ENCODE results near the gene GRB2.
"Not testable (repeated sequence)": the region's sequence is repeated elsewhere in the genome, so short reads cannot be mapped to it uniquely, and the experiment has no call there.

The GRB2 gene

DNA sequence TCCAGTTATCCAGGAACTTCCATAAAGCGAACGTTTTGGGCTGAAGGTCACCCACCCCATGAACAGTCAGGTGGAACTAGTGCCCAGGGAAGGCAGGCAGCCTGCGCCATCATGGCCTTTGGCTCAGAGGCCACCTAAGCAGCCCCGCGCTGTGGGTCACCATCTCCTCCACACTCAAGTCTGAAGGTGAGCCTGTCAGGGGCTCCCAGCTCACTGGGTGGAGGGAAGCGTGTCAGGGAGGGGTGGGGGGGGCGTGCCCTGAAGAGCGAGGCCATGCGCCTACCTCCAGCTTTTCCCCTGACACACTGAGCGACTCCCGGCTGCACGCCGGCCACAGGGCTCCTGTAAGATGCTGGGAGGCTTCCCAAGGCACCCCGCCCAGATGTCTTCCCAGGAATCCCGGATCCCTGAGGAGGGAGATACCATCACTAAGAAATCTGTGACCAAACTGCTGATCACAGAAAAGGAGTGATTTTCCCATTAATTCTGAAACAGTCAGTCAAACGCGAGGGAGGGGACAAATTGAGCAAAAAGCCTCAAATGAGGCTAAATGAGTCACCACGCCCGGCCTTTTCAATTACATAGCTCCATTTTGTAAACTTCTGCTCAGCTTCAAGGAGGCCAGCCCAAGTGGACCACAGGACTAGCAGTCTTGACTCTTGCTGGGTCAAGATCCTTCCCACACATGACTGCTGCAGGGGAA is 89.8 kb downstream of the GRB2 start:
- DNase-seq: no peak

DNA sequence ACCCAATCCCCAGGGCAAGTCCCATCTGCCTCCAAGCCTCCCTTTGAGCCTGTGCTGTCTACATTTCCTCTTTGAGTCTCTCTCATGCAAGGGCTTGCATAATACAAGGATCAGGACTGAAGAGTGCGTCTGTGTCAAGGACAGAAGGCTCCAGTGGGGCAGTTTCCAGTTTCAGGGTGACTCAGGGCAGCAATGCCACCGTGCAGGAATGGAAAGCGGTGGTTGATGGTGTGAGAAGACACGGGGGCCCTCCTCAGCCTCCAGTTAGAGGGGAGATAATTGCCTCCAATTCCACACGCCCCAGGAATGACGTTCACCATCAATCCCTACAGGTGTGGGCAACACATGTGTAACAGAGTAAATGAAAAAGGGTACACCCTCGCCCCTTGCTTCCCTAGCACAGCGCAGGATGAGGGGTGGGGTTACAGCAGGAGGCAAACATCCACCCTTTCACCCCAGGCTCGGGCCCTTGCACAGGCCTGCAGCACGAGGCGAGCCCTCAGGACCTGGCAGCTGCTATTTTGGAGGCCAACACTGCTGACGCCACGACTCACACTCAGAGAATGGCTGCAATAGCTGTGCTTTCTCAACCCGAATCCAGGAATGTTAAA is 91.4 kb downstream of the GRB2 start:
- no peak for DNase-seq

DNA sequence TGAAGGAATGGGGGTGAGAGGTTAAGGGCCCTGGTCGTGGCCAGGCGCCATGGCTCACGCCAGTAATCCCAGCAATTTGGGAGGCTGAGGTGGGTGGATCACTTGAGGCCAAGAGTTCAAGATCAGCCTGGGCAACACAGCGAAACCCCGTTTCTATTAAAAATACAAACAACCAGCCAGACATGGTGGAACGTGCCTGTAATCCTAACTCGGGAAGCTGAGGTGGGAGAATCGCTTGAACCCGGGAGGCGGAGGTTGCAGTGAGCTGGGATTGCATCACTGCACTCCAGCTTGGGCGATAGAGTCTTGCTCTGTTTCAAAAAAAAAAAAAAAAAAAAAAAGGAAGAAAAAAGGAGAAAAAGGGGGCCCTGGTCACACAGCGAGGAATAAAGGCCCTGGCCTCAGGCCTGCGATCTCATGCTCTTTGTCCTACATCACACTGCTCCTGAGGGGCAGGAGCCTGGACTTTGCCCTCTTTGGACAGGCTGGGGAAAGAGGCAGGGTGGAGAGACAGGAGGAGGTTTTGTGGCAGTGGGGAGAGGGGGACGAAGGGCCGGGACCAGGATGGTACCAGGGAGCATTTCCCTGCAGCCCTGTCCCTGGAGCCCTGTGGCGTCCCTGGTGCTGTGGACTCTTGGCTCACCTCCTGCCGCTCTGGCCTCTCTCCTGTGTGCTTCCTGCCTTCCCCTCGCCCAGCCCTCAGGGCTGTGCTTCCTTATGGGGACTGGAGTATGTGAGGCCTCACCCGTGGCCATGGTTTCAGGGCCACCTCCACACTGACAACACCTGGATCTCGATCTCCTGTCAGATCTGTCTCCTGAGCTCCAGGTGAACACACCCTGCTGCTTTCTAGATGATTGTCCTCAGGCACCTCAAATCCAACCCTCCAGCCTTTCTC is 96.5 kb downstream of the GRB2 start:
- no peak for DNase-seq

DNA sequence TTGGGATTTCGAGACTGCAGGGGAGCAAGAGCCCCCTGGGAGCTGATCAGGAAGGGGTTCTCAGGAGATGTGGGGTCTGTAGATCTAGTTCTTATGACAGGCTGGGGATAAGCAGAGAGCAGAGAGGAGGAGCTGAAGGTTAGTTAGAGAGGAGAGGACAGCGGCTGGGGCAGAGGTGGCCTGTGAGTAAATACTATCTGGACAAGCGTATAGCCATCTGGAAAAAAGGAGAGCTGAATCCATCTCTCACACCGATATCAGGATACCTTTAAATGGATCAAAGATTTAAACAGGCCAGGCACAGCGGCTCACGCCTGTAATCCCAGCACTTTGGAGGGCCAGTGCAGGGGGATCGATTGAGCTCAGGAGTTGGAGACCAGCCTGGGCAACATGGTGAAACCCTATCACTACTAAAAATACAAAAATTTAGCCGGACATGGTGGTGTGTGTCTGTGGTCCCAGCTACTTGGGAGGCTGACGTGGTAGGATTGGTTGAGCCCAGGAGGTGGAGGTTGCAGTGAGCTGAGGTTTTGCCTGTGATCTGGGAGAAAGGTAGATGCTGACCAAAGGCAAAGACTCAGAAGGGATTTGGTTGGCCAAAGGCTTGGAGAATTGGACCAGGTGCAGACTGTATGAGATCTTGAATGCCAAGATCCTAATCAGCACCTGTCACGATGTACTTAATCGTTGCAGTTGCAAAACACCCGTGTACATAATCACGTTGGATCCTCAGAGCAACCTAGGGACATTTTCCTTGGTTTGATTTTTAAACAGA is 97.3 kb downstream of the GRB2 start:
- no peak for DNase-seq

DNA sequence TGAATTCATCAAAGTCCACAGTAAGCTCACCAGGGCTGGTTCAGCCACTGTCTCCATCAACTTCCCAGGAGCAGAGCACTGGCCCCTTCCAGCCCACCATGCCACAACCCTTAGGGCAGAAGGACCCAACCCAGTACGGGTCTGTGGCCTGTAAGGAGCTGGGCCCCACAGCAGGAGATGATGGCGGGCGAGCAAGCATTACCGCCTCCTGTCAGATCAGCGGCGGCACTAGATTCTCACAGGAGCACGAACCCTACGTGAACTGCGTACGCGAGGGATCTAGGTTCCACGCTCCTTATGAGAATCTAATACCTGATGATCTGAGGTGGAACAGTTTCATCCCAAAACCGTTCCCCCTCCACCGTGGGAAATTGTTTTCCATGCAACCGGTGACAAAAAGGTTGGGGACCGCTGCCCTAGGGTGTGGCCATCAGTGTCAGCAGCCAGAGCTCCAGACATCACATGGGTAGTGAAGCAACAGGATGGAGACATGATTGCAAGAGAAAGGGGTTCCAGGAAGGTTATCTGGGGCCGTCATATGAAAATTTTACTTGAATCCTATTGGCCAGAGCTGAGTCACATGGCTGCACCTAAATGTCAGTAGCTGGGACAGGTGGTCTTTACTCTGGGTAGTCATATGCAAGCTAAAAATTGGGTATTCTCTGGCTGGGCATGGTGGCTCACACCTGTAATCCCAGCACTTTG is 103.8 kb downstream of the GRB2 start:
- no peak for DNase-seq

DNA sequence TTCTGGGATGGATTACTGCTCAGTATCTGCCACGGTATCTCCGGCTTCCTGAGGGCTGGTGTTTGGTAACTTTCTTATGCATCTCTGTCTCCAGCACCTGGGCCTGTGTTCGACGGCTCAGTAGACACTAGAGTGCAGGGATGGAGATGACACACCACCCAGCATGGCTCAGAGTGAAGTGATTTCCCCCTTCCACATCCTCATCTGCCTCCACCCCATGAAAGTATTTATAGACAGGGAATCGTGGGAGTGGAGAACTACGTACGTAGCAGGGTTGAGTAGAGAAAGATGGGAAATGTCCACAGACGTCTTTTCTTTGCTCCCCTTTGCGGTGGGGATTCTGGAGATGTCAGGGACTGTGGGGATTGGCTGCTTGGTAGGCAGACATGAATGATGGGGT is 104.4 kb downstream of the GRB2 start:
- no peak for DNase-seq

DNA sequence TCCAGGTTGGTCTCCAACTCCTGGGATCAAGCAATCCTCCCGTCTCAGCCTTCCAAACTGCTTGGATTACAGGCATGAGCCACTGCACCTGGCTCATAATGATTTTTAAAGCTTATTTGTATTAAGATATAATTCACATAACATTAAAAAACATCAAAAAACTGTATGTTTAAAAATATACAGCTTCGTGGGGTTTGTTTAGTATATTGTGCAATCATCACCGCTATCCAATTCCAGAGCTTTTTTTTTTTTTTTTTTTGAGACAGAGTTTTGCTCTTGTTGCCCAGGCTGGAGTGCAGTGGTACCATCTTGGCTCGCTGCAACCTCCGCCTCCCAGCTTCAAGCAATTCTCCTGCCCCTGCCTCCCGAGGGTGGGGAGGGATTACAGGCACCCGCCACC is 105.2 kb downstream of the GRB2 start:
- no peak for DNase-seq

DNA sequence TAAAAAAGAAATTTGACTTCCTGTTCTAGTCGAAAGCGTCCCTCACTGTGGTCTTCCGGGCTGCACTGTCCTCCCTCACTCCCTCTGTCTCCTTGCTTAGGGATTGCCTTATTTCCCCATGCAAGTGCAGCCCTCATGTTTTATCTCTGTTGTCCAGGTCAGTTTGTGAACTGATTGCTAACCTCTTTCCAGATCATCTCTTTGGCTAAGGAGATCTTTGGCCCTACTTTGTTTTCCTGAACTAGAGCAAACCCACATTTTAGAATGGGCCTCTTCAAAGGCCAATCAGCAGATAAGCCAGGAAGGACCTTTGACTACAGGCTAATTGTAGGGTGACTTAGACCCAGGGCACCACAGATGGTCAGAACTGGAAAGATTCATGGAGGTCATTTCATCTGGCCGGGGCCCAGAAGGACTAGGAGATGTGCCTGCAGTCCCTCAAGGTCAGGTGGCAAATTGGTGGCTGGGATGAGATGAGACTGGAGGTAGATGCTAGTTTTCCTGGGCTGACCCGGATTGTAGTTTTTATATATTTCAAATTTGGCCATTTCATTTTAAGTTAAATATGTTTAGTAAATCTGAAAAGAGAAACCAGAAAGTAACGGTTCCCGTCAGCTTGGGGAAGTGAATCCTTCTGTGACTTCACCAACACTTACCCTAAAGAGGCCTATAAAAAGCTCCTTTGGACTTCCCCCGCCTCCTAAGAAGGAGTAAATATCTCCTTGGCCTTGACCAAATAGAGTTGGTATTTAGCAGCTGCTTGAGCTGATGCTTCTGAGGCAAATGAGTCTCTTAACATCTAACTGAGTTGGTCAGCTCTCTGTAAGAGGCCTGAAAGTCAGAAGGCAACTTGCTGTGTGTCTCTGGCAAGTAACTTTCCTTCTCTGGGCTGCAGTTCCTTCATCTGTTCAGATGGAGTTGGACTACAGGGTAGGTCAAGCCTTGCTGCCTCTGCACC is 110.0 kb downstream of the GRB2 start:
- DNase-seq: no peak

DNA sequence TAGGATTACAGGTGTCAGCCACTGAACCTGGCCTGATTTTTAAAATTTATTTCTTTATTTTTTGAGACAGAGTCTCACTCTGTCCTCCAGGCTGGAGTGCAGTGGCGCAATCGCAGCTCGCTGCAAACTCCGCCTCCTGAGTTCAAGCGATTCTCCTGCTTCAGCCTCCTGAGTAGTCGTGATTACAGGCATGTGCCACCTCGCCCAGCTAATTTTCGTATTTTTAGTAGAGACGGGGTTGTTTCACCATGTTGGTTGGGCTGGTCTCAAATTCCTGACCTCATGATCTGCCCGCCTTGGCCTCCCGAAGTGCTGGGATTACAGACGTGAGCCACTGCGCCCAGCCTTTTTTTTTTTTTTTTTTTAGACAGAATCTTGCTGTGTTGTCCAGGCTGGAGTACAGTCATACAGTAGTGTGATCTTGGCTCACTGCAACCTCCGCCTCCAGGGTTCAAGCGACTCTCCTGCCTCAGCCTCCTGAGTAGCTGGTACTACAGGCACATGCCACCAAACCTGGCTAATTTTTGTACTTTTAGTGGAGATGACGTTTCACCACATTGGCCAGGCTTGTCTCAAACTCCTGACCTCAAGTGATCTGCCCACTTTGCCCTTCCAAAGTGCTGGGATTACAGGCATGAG is 112.5 kb downstream of the GRB2 start:
- not testable (repeated sequence) for DNase-seq

DNA sequence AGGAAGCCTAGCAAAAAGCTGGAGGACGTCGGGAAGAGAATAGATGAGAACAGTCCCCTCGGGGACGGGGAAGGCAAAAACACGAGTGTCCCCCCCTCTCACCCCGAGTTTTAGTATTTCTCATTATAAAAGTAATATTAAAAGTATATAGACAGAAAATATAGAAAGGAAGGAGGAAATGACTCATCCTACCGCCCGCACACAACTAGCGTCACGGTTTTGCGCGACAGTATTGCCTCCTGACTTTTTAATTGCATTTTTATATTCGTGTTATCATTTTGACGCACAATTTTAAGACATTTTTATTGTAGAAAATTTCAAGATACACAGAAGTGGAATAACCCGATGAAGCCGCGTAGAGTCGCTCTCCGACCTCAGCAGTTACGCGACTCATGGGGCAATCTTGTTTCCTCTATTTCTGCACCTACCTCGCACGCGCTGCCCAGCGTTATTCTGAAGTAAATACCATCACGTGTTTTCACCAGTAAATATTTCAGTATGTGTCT is 115.6 kb downstream of the GRB2 start:
- peak; percentile 68 for DNase-seq

DNA sequence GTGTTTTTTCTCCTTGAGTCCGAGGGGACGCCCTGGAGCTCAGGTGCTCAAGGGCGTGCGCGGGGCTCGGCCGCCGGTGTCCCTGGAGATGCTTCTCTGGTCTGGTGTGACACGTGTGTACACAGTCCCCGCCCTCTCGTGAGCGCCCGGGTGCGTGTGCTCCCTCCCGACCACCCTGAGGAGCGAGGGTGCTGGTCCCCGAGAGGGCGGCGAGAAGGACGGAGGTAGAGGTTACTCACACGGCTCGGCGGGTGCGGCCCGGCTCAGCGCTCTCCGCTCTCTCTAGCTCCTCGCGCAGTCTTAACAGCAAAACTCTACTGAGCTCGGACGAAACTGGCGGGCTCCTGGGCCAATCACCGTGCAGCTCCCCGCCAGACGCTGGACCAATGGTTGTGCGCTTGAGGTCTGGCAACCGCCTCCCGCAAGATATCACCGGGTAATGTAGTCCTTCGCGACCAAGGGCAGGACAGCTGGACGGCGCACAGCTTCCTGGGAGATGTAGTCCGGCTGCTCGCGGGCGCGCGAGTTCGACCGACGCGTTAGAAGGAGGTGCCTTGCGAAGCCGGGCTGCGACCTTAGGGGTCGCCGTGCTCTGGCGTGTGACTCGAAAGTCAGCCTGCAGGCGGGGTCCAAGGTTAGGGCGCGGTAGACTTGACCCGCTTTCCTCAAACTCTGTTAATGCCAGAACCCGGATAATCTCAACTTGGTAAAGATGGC is 116.2 kb downstream of the GRB2 start, which contains the start of gene SLC25A19:
TSS of gene SLC25A19 (minus strand) at position 319 of the 717 bp plus-strand sequence. CDS start 2,669 bp downstream, outside the sequence.
- peak; percentile 97 for DNase-seq

DNA sequence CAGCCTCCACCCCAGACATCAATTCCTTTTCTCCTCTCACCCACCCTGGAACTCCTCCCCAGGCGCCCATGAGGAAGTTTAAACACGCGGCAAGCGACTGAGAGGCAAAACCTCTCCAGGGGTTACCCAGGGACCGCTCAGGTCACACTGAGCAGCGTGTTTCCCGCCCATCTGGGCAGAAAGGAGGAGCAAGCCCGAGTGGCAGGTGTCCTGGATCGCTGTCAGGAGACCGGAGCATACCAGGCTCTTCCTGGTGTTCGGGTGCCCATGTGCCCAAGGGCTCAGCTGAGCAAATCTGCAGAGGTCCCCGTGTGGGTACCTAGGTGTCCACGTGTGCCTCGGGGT is 116.7 kb downstream of the GRB2 start:
- peak; percentile 49 for DNase-seq

DNA sequence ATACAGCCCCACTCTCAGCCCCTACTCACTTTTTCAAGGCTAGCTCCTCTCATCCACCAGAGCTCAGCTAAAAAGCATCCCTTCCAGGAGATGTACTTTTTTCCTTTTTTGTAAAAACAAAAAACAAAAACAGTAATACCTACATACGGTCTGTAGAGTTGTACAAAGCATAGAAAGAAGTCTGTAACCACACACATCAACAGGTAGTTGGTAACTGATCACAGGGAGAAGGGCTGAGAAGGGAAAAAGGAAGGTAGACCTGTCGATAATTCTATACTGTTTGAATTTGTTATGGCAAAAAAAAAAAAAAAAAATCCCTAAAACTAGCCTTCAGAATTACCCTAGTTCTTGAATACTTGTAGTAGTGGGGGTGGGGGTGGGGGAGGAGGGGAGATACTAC is 117.1 kb downstream of the GRB2 start:
- no peak for DNase-seq

DNA sequence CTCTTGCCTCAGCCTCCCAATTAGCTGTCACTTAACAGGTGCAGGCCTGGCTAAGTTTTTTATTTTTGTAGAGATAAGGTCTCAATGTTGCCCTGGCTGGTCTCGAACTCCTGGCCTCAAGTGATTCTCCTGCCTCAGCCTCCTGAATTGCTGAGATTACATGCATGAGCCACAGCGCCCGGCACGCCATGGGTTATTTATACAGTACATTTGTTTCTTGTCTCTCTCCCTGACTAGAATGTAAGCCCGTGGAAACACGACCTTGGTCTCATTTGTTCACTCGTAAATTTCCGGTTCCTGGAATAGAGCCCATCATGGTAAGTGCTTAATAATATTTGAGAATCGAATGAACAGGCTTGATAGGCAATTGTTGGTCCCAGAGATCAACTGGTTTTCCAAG is 118.3 kb downstream of the GRB2 start:
- no peak for DNase-seq

DNA sequence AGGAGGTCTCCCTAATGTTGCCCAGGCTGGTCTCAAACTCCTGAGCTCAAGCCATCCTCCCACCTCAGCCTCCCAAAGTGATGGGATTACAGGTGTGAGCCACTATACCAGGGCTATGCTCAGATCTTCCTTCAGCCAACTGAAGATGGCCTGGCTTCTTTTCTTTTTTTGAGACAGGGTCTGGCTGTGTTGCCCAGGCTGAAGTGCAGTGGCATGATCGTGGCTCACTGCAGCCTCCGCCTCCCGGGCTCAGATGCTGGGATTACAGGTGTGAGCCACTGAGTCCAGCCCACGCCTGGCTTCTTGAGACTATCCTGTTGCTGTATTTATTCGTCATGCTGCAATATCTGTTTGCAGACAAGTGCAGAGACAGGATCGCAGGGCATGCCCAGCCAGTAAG is 120.4 kb downstream of the GRB2 start:
- DNase-seq: no peak

DNA sequence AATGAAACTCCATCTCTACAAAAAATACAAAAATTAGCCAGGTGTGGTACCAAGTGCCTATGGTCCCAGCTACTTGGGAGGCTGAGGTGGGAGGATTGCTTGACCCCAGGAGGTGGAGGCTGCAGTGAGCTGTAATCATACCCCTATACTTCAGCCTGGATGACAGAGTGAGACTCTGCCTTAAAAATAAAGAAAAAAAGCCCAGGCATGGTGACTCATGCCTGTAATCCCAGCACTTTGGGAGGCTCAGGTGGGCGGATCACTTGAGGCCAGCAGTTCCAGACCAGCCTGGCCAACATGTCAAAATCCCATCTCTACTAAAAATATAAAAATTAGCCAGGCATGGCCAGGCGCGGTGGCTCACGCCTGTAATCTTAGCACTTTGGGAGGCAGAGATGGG is 125.3 kb downstream of the GRB2 start:
- not testable (repeated sequence) for DNase-seq

DNA sequence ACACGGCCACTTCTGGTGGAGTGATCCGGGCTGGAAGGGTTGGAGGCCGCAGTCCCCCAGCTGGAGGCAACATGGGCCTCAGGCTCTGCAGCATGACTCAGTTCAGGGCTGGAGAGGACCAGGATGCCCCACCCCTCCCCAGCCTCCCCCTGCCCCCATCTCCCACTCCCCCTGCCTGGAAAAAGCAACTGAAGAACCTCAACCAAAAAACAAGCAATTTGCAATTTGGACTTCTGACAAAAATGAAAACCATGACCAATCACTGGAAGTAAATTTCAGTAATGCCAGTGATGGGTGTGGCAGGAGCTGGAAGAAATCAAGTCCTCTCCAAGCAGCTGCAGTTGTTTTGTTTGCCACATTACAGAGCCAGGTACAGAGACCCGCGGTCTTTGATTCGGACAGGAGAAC is 127.8 kb downstream of the GRB2 start:
- DNase-seq: no peak

DNA sequence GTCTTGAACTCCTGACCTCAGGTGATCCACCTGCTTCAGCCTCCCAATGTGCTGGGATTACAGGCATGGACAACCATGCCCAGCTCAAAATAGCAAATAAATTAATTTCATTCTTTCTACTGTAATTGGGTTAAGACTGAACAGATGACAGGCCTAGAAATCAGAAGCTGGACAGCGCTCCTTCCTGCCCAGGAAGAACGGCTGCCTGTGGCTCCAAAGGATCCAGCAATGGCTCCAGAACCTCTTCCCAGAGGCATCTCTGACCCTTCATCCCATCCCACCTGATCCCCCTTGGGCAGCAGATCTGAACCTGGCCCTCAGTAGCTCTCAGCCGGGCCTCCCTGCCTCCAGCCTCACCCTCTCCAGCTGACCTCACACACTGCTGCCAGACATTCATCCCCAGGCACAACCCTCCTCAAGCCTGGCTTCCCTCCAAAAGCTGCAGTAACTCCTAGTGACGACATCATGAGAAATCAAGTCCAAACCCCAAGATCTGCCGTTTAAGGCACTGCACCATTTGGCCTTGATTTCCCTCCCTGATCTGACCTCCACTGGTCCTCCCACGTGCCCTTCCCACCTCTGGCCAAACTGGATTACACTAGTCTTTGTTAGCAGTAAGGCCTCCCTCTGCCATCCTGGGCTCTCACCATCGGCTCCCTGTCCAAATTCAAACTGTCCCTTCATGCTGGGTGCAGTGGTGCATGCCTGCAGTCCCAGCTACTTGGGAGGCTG is 131.3 kb downstream of the GRB2 start:
- DNase-seq: no peak

DNA sequence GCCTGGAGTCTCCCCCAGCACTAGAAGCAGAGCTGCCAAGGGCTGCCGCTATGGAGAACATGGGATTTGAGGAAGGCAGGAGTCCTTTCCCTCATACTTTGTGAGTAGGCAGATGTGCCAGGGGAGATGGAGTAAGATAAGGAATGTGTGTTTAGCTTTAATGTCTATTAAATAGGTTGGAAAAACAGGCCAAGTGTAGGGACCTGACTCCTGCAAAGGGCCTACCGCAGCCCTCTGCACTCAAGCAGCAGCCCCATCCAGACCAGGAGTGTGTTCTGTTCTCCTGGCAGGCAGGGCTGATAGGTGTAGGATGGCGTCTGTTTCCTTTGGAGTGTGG is 132.7 kb downstream of the GRB2 start:
- DNase-seq: no peak

Data from stimulated activated naive CD4-positive, alpha-beta T cell treated with Interleukin-2 at 50 U/mL for 16 hours (primary cell).